ENCODE measurements around the gene ZNRF2.
"Not testable (repeated sequence)": the region's sequence is repeated elsewhere in the genome, so short reads cannot be mapped to it uniquely, and the experiment has no call there.

ZNRF2 gene

DNA sequence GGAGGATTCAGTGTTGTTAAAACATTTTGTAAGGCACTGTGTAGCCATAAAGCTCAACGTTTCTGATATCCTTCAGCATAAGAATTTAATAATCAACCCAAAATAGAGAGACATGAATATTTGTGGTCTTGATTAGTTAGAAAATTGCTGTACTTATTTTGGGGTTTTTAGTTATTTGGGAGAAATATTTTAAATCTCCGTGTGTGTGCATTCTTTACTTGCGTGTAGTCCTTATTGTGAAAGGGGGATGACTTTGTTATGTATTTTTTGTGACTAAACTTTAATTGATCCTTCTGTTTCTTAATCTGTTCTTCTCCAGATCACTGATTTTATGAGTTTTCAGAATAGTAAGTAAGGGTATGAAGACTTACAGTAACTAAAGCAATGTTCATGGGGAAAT is 81.2 kb downstream of the ZNRF2 start:
- no peak for DNase-seq

DNA sequence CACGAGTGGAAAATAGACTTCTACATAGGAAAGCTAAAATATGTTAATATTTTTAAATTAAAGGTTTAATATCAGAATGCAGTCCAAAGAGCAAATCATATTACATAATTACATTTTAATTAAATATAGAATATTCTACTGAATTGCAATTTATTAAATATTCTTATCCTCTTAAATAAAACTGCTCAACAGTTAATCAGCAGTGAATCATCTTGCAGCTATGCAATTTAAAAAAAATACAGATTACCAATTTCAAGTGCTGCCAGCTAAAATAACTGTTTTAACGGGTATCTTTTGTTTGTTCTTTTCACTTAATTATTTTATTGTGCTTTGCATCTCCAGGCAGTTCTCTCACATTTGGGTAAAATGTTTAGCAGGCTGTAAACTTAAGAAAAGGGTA is 82.2 kb downstream of the ZNRF2 start:
- no peak for DNase-seq

DNA sequence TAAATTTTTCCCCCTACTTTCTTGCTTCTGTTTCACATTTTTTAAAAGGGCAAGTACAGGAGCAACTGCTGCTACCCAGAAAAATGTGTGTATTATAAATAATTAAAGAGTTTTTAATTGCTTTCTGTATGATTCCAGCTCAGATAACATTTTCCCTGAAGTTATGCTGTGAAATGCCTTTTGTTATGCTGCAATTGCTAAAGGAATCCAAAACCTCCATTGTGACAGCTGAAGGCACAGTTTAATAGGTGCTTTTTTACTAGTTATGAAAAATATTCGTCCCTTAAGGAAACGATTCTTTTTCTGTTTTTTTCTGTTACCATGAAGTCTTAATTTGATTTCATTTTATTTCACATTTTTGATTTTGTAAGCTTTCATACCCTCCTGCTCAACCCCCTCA is 83.2 kb downstream of the ZNRF2 start:
- no peak for DNase-seq

DNA sequence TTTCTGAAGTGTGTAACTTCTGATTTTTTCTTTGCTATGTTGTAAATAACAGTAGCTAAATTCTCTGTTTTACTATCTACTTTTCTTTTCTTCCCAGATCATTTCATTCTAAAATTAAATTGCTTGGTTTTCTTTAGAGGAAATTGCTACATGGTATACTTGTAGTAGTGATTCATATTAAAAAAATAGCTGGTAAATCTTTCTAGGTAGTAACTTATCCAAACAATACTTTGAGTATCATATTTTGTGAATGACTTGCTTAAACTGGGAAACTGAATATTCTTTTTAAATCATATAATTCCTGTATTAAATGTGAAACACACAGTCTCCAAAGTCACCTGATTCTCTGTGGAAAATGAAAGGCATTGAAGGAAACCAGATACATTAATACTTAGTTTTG is 85.5 kb downstream of the ZNRF2 start:
- DNase-seq = no peak

DNA sequence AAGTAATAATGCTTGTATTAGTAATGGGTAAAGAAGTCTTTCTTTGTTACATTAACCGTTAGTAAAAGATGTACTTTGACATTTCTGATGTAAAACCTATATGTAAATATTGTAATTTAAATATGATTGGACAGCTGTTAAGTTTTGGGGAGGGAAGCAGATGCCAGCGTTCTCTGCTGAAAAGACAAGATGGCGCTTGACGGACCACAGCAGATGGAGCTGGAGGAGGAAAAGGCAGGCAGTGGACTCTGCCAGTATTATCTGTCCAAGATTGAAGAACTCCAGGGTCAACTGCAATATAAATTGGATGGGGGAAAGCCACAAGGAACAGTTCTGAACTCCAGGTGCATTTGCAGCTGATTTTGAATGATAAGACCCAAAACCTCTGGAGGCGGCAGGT is 86.9 kb downstream of the ZNRF2 start:
- DNase-seq = no peak

DNA sequence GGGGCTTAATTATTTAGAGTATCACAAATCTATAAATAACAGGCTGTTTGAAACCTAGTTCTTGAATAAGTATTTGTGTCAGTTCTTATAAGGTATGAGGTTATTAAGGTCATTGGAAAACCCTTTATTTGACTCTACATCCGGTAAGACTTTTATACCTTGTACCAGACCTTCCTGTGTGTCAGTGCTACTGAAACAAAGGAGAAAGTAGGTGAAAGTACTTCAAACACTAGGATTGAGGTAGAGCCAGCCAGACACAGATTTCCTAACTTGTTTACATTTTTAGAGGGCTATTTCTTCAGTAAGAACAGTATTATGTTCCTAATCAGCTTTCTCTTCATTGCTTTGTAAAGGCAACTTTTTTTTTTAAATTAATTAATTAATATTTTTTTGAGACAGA is 93.9 kb downstream of the ZNRF2 start:
- DNase-seq = no peak

DNA sequence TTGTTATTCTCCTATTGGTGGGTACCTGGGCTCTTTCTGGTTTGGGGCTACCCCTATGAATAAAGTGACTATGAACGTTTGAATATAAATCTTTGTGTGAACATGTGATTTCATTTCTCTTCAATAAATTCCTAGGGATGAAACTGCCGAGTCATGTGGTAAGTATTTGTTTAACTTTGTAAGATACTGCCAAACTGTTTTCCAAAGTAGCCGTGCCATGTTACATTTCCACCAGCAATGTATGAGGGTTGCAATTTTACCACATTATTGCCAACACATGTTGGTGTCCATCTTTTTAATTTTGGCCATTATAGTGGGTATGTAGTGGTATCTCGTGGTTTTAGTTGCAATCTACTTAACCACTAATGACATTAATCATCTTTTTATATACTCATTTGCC is 94.7 kb downstream of the ZNRF2 start:
- DNase-seq = no peak

DNA sequence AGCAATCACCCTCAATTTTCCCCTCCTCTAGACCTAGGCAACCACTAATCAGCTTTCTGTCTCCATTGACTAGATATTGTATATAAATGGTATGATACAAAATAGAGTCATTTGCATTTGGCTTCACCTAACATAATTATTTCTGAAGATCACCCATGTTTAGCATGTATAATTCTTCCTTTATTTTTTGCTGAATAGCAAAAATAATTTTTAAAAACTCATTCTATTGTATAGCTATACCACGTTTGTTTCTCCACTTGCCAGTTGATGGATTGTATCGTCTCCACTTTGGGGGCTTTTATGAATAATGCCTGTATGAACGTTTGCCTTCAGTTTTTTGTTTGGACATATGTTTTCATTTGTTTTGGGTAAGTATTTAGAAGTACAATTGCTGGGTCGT is 95.3 kb downstream of the ZNRF2 start:
- DNase-seq = no peak

DNA sequence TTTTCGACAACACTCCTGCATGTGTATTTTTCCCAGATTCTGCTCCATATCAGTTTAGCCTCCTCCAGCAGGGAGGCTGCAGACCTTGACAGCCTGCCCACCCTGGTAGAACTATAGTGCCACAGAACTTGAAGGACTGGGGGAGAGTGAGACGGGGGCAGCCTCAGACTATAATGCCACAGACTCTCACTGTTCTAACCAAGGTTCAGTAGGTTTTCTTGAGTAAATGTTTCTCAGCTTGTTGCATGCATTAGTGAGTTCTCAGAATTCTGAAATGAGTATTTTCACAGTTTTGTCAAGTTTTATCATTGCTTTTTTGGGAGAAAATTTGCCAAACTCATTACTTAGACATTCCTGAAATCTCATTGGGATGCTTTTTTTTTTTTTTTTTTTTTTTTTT is 95.9 kb downstream of the ZNRF2 start:
- DNase-seq = no peak

DNA sequence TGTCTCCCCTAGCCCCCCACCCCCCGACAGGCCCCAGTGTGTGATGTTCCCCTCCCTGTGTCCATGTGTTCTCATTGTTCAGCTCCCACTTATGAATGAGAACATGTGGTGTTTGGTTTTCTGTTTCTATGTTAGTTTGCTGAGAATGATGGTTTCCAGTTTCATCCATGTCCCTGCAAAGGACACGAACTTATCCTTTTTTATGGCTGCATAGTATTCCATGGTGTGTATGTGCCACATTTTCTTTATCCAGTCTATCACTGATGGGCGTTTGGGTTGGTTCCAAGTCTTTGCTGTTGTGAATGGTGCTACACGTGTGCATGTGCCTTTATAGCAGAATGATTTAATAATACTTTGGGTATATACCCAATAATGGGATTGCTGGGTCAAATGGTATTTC is 96.4 kb downstream of the ZNRF2 start:
- not testable (repeated sequence) for DNase-seq

DNA sequence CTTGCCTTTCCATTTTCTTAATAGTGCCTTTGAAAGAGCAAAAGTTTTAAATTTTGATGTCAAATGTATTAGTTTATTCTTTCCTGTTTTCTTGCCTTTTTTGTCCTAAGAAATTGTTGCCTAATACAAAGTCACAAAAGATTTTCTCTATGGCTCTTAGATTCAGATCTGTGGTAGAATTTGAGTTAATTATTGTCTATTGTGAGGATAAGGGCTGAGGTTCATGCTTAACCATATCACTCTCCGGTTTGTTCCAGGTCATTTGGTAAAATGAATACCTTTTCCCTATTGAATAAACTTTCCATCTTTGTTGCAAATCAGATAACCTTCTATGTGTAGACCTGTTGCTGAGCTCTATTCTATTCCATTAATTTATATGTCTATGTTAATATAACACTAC is 98.2 kb downstream of the ZNRF2 start:
- DNase-seq = no peak

DNA sequence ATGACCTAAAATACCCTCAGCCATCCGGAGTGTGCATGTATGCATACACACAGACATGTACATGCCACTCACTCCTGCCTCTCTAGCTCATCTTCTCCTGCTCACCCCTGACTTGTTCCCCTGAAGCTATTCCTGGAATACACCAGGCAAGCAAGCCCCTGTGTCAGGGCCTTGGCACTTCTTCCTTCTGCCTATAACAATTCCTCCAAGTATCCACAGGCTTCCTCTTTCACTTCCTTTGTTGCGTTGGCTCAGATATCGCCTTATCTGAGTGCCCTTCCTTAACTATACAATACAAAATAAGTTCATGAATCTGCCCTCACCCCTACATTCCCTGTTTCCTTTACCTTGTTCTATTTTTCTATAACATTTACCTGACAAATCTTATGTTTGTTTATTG is 105.4 kb downstream of the ZNRF2 start:
- no peak for DNase-seq

DNA sequence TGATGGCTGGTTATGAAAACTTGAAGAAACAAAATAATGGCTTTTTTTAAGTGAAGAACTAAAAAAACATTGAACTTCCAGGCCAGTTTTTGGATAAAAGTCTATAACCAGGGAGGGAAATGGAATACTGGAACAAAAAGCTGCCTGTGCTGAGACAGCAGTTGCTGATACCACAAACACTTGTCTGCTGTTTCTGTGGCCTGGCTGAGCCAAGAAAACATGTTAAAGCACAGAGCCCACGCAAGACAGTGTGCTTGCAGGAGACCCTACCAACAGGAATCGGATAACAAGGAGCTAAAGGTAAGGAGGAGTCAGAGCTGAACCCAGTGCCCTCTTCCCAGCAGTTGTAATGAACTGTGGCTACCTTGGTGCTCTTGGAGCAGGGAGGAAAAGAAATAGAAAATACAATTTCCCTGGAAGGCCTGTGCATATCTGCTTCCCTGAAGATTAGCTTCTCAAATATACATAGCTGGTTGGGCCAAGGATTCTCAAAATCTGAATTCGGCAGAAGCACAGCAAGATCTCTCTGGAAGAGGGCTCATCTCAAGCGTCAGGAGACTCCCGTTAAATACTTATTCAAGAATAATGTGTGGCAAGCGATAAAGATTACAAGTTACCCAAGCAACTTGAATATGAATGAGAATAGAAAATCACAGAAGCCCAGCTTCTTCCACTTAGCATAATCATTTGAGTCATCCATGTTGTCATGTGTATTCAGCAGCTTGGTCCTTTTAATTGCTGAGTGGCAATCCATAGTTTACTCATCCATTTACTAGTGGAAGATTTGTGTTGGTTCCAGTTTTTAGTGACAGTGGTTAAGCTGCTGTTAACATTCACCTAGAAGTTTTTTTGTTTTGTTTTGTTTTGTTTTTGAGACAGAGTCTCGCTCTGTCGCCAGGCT is 106.6 kb downstream of the ZNRF2 start:
- no peak for DNase-seq

DNA sequence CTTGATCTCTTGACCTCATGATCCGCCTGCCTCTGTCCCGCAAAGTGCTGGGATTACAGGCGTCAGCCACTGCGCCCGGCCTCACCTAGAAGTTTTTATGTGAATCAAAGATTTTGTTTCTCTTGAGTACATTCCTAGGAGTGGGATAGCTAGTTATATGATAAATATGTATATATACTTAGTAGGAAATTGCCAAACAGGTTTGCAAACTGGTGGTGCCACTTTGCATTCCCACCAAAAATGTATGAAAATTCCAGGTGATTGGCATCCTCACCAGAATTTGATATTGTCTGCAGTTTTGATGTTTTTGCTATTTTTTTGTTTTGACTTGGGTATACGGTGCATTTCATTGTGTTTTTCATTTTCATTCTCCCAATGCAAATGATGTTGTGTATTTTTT is 107.4 kb downstream of the ZNRF2 start:
- DNase-seq = no peak

DNA sequence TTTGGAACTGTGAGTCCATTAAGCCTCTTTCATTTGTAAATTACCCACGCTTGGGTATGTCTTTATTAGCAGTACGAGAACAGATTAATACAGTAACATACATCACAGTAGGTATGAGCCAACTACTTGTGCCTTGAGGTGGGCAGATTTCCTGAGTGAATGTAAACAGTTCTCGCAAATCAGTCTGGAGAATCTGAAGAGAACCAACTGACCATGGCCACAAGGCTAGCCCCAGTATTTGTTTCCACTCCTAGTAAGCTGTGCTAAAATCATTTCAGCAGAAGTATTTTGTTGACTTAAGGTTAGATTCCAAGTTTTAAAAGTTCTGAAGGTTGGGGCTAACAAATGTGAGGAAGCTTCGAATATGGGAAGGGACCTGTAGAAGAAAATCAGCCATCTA is 111.3 kb downstream of the ZNRF2 start:
- no peak for DNase-seq

DNA sequence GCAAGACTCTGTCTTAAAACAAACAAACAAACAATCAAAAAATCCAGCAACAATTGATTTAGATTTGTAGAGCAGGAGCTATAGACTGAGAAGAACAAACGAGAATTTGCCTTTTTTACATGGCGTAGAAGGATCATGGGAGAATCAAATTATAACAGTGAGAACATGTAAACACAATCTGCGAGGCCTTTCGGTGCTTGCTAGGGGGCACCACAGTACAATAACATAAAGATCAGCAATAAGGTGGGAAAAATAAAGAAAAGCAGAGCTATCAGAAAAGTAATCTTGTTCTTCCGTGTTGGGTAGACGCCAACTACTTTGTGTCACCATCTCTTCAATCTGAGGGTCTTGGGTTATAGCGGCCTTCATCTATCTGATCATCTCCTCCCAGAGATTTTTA is 112.0 kb downstream of the ZNRF2 start:
- peak; percentile 49 for DNase-seq

DNA sequence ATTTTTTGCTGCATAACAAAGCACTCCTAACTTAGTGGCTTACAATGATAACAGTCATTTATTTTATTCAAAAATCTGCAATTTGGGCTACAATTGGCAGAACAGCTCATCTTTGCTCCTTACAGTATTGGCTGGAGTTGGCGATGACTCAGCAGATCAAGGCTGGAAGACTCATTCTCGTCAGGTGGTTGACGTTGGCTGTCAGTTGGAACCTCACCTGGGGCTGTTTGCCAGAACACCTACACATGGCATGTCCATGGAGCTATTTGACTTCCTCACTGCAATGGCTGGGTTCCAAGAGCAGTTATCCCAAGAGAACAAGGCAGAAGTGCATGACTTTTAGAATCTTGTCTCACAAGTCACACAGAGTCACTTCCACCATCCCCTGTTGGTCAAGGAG is 119.1 kb downstream of the ZNRF2 start:
- DNase-seq = no peak

DNA sequence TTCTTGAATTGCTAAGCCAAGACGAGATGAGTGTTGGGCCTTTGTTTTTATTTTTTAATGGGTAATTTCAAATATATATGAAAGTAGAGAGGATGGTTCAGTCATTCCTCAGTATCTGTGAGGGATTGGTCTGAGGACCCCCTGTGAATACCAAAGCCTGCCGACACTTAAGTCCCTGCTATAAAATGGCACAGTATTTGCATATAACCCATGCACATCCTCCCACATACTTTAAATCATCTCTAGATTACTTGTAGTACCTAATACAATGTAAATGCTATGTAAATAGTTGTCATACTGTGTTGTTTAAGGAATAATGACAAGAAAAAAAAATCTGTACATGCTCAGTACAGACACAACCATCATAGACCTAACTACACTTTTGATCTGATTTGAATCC is 120.8 kb downstream of the ZNRF2 start:
- DNase-seq = no peak

DNA sequence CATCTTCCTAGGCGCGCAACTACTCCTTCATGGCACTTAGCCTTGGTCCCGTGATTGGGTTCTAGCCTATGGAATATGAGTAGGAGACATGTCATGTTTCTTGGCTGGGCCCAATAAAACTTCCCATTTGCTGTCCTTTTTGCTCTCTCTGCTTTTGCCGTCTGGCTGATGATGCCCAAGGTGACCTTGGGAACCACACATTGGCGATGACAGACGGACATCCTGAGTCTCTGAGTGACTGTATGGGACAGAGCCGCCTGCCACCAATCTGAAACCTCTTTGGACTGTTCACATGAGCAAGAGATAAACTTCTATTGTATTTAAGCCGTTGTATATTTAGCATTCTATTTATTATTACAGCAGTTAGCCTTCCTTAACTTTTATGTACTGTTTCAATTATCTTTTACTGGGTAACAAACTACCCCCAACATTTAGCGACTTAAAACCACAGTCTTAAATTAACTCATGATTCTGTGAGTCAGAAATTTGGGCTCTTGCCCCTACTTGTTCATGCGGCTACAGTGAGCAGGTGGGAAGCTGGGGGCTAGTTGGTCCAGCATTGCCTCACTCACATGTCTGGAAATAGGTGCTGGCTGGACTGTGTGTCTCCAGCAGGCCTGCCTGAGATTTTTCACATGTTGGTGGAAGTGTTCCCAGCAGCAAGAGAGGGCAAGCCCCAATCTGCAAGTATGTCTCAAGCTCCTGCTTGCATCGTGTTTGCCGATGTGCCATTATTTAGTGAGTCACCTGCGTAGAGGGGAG is 122.4 kb downstream of the ZNRF2 start:
- no peak for DNase-seq

DNA sequence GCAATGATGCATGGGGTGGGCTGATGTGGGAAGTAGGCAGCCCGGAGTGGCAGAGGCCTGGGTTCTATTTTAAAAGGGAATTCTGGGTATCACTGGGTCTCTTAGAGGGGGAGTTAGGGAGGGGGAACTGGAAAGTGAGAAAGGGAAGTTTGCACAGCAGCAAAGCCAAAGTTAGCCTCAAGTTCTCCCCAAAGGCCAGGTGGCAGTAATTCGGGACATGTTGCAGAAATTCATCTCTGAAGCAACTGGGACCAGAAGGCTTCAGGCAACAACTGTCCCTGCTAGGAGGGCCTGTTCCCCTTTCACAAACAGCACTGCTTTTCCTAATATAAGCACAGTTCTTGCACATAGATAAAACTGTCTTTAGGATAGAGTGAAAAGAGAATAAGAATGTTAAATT is 126.8 kb downstream of the ZNRF2 start:
- DNase-seq = peak; percentile 20

DNA sequence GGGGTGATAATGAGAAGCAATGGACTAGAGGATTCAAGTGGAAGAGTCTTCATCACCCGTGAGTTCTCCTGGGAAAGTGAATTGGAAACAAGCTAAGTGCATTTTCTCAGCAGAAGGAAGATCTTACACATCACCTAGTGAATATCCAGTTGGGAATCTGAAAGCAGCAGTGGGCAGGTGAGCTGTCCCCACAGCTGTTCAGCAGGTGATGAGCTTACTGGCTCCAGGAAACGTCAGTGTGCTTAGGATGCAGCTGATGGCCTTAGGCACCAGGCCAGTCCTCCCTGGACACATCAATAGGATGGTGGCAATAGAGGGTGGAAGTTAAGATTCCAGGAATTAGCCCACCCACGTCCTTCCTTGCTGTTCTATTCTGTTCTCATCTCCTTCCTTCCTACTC is 127.5 kb downstream of the ZNRF2 start:
- DNase-seq = no peak

DNA sequence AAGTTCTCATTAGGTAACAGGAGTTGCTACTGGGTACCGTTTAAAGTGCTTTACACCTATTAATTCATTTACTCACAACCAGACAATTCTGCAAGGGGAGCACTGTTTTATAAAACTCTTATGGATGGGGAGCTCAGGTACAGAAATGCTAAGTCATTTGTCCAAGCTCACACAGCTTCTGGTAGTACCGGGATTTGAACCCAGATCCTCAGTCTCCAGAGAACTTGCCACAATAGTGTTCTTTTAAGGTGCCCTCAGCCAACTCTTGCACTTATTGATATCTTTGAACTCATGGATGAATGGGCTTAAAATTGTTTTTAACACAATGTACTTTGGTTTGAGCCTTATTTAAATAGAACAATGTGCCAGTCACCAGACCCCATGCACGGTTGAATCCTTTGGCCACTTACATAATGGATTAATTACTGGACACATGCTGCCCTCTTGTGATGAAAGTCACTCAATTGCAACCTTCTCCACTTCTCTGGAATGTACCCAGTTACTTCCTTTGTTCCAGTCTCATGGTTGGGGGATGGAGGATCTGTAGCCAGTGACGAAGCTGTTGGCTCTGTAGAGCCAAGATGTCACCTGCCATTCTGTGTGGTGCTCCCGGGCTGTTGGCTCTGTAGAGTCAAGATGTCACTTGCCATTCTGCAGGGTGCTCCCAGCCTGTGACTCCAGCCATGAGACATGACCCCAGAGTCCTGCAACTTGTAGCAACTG is 128.5 kb downstream of the ZNRF2 start:
- DNase-seq = peak; percentile 83

DNA sequence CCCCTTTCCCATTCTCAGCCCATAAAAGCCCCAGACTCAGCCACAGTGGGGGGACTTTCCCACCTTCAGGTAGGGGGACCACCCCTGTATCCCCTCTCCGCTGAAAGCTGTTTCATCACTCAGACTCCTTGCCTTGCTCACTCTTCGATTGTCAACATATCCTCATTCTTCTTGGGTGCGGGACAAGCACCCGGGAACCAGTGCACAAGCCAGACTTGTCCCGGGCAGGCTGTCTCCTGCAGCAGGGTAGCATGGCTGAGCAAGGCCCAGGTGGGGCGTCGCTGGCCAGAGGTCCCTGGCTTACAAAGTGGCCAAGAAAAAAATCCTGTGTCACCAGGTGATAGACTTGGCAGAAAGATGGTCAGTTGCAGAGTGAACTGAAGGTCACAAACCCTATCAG is 129.5 kb downstream of the ZNRF2 start:
- no peak for DNase-seq

Measured in hematopoietic multipotent progenitor cell treated with erythropoietin and hydrocortisone succinate and interleukin-3 and kit ligand, for 4 days (in vitro differentiated cells).